ENCODE results near the gene ADAM10.

Gene ADAM10

GRCh38 chr15:58752716-58753115 is 3.2 kb upstream of the ADAM10 start:
- no peak for DNase-seq

GRCh38 chr15:58748852-58749531 is 515 bp downstream of the ADAM10 start:
- DNase-seq = no peak

DNA sequence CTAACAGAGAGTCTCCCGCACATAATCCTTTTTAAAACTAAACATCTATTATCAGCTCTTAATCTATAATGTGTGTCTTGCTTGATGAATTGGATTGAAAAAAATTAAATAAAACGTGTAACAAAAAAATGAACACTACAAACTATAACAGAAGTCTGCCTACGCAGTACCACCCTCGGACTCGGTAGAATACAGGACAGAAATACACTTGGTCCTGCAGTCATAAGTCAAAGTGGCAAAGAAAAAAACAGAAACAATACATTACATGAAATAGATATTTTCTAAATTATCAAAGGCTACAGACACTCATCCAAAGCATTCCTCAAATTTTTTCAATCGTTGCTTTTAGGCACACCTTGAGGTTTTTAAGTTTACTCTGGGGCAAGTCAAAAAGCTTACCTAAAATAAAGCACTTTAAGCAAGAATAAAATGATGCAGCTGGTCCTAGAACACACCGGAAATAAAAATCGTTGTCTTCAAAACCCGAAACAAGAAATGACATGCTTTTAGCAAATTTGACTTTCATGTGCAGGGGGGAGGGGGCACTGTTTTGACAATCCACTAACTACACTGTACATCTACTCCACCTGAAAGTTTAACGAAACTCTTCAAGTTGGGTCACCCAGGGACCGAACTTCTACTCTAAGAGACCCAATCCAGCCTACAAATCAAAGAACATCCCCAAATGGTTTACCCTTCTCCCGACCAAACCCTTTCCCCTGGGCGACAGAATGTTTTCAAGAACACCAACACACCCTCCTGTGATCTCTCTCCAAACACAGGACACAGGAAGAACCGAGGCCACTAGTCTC is 1.3 kb downstream of the ADAM10 start:
- no peak for DNase-seq

DNA sequence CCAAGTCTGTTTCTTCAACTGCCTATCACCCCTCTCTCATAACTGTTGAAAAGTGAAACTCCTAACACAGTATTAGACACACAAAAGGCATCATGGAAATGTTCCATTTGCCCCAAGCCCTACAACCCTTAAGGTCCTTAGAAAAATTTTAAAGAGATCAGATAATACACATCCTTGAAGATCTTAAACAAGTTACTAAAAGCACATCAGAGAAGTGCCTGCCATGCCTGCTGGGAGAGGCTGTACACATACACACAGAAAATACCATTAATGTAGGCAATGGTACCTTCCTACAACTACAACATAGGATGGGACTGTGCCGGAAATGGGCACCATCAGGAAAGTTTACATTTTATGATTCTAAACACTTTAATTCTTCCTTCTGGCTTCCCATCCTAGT is 3.3 kb downstream of the ADAM10 start:
- no peak for DNase-seq

DNA sequence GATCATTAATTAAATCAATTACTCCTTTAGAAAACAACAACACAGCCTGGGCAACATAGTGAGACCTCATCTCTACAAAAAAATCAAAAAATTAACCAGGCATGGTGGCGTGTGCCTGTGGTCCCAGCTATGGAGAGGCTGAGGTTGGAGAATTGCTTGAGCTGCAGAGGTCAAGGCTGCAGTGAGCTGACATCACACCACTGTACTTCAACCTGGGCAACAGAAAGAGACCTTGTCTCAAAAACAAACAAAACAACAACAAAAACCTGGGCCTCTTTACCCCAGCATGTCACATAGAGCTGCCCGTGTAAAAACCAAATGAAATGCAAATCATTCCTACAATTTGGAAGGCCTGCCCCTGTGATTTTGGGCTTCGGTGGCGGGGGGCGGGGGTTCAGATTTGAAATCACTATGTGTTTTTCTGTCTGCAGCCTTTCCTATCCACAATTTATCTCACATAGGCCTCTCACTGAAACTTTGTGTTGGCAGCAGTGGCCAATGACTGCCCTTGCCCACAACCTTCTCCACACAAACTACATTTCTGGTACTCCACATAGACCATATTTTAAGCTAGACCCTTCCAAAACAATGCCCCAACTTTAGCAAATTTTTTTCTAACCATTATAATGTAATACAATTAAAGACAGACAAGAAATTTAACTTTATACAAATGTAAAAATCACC is 6.5 kb downstream of the ADAM10 start:
- no peak for DNase-seq

DNA sequence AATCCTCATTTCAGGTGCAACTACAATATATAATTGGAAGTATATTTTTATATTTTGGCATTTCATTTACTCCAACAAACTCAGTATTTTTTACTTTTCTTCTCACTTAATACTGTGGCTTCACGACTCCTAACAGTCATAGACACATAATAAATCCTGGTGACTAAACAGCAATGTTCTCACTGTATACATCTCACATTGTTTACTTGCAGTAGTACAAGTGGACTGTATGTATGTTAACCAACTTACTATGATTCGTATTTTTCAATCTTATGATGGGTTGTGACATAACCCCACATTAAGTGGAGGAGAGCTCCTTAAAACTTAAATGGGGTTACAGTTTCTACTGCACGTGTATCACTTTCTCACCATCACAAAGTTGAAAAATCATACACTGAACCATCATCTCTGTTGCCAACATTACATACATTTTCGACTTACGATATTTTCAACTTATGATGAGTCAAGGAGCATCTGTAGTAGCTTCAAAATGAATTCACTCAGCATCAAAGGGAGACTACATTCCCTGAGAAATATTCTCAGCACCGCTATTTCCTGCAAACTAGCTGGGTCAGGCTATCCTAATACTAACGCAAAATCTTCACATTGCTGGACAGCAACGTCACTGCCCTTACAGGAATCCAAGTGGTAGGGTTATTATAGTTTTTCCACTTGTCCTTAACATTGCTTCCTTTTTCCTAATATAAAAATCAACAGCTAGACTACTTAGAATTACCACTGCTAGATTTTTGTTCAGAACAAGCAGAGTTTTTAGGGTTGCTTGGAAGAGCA is 7.3 kb downstream of the ADAM10 start:
- no peak for DNase-seq

DNA sequence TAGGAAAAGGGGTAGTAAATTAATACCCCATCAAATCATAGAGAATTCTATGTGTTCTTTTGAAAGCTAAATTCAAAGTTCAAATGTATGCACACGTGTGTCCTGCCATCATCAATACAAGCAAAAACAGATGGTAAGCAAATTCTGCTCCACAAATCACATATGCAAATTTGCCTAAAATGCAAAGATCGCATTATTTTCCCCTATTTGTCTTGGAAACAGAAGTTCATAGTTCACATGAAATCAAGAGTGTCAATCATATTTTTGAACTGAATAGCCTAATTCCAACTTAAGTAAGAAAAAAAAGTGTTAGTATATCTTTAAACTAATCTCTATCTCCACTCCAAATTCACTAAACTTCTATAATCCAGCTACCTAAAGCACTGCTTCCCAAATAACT is 8.5 kb downstream of the ADAM10 start:
- DNase-seq = no peak

GRCh38 chr15:58740436-58740835 is 9.1 kb downstream of the ADAM10 start:
- no peak for DNase-seq

- no peak for DNase-seq
Measured at GRCh38 chr15:58738046-58738707, 11.3 kb downstream of the ADAM10 start.

DNA sequence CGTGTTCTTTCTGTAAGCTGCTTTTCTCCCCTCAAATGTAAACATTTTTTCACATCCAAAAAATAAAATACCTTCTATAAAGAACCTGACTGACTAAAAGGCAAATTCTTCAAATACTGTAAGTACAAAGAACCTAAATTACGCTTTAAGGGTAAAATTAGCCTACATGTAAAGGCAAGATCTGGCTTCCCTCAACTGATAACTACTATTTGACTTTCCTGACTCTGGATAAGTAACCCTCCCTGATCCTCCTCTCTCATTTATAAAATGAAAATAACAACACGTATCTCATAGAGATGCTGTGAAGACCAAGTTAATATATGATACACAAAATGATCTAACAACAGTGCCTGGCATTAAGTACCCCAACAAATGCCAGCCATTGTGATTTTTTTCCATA is 12.2 kb downstream of the ADAM10 start:
- no peak for DNase-seq

DNA sequence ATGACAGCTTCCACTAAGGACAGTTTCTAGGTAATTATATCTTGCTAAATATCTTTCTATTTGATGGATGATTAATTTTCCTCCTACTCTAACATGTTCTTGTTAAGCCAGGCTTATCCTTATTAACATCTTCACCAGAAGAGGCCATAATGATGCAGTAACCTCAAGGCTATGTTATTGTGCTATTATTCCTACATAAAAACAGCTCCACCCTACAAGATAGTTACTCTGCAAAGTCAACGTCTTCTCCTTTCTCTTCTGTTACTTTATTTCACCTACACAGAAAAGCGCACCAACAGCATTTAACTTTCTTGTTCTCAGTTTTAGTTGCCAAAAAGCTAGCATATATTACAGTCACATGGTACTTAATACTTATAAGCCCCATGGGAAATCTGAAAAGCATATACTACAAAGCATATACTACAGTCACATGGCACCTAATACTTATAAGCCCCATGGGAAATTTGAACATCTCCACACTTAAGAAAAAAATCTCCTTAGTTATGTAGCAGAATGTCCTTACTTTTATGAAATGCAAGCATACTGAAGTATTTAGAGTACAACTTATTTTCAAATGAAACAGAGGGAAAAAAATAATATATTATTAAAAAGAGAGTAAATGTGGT is 13.4 kb downstream of the ADAM10 start:
- DNase-seq = no peak

DNA sequence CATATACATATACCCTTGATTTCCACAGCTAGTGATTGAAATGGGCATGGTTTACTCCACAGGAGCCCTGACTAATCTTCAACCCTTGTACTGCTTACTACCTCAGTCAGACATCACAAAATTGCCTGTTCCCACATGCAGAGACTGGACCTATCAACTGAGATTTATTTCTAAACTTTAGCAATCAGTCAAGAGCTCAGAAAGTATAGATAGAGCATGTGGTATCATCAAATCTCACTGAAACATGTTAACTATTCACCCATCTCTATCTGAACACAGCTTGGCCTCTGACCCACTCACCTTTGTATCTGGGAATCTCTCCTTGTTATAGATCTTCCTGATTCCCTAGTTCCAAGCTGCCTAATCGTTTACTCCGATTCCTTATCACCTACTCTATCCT is 14.6 kb downstream of the ADAM10 start:
- DNase-seq = no peak

DNA sequence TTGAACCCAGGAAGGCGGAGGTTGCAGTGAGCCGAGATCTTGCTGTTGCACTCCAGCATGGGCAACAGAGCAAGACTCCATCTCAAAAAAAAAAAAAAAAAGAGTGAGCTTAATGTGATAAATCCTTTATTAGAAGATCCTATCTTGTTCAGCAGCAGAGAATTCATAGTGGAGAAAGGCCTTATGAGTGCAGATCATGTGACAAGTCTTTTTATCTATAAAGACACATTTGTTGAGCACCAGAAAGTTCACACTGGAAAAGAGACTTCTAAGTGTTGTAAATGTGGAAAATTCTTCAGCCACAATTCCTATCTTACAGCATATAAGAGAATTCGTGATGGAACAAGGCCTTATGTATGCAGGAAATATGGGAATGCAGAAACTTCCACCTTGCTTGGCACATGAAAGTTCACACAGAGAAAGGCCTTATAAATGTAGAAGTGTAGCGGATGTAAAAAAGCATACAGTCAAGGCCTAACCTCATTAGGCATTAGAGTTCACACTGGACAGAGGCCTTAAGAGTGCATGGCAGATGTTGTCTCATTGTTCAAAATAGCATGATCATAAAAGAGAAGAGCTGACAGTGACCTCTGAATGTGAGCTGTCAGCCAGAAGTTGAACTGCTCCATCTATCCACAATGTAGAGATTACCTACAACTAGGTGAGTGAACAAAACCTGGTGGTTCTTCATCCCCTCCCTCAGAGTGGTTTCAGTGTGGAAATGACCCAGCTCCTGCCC is 16.7 kb downstream of the ADAM10 start:
- DNase-seq = no peak

GRCh38 chr15:58731756-58732535 is 17.6 kb downstream of the ADAM10 start:
- DNase-seq = no peak

GRCh38 chr15:58726867-58727266 is 22.6 kb downstream of the ADAM10 start:
- no peak for DNase-seq

- DNase-seq = no peak
Measured at GRCh38 chr15:58724466-58724865, 25.0 kb downstream of the ADAM10 start.

- no peak for DNase-seq
Measured at GRCh38 chr15:58717357-58717756, 32.1 kb downstream of the ADAM10 start.

DNA sequence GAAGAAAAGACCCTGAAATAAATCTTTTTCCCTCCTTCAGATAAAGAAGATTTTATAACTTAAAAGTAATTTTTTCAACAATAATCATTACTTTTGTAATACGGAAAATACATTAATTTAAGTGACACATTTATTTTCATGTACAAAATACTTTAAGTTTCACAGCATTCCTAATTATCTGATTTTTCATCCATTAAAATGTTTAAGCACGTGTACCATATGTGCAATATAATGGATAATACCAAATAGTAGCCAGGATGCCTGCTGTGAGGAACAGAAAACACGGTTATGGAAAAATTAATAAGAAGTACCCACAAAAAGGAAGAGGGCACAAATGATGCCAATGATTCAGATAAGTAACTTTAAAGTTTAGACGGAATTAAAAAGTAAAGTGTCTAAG is 33.5 kb downstream of the ADAM10 start:
- DNase-seq = no peak

DNA sequence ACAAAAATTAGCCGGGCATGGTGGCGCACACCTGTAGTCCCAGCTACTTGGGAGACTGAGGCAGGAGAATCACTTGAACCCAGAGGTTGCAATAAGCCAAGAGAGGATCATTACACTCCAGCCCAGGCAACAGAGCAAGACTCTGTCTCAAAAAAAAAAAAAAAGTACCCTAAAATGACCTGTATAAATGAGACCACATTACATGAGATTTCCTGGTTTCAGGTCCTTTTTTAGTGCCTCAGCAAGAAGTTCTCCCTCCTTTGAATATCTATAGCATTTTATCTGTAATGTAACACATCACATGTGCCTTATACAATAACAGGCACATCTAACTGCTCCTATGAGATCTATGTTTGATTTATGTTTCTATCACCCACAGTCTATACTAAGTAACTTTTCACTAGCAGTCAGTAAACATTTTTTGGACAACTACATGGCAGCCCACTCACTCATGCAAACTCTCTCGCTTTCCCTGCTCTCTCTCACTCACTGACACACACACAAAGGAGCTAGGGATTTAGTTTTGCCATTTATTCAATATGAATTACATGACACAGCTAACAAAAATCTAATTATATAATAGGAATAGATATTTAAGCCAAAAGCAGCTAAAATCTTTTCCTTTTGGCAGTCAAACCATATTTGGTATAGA is 34.1 kb downstream of the ADAM10 start:
- DNase-seq = no peak

GRCh38 chr15:58710701-58711100 is 38.8 kb downstream of the ADAM10 start:
- DNase-seq = no peak
